Ascending aorta (tissue), 2 donors: ENCODE results near the gene DERL3. TPM values are rescaled to one million over a fixed set of nuclear protein-coding genes. Genes with fewer than 3 reads are reported as not detected.
A peak's percentile ranks its signal among the peaks of the same experiment; 100 is the strongest.

Source experiments
- DNase-seq, 2 donors: peaks; one replicate each; pipeline ENCODE4 v3.0.0-alpha.2; 2019; ENCODE audit warnings: low spot score in 2 of 2
- H3K27ac ChIP-seq, 2 donors: fragments of 200-600 bp; sonication (generic); one replicate each; pipeline ENCODE4 v1.5.1; 2016 to 2017; ENCODE audit warnings: mild to moderate bottlenecking in 1 of 2
- H3K27me3 ChIP-seq: fragments of 200-600 bp; sonication (generic); one replicate; pipeline ENCODE4 v1.5.1; 2017
- H3K36me3 ChIP-seq, 2 donors: fragments of 200-600 bp; sonication (generic); one replicate each; pipeline ENCODE4 v1.5.1; 2016
- H3K4me1 ChIP-seq, 2 donors: fragments of 200-600 bp; sonication (generic); one replicate each; pipeline ENCODE4 v1.5.1; 2016 to 2017; ENCODE audit warnings: mild to moderate bottlenecking in 1 of 2
- H3K4me3 ChIP-seq, 2 donors: fragments of 200-600 bp; sonication (generic); one replicate each; pipeline ENCODE4 v1.5.1; 2016 to 2017; ENCODE audit warnings: mild to moderate bottlenecking in 1 of 2
- H3K9me3 ChIP-seq, 2 donors: fragments of 200-600 bp; sonication (generic); one replicate each; pipeline ENCODE4 v1.5.1; 2016
- CTCF ChIP-seq, 3 experiments: fragments of 200-600 bp in 2 of 3; fragments of 450-650 bp in 1 of 3; sonication (generic) in 2 of 3; IDR thresholded peaks; one replicate each; pipeline ENCODE4 v1.5.1; 2016 to 2019; ENCODE audit warnings: antibody characterized with exemption in 3 of 3, mild to moderate bottlenecking in 1 of 3, moderate library complexity in 1 of 3
- intact Hi-C: fragments of 100-400 bp; cut with DNase I; formaldehyde crosslinking; loops from one replicate; pipeline ENCODE4 v1.15.1; 2023
- total RNA-seq: library from RNA; depleted of rRNA; stranded (reverse); fragments of >200 nt; gene quantifications from one replicate; pipeline ENCODE4 v1.1.0, GENCODE V29; 2016

Gene DERL3
- total RNA-seq, 1 donor from 2014 or later = 7.5 TPM

GRCh38 chr22:23827351-23827995 is 11.3 kb downstream of the DERL3 start:
- H3K36me3 ChIP-seq = peaks cover 44 to 57% of the 10 kb centered on the region in 2 donors
- H3K4me3 ChIP-seq = no peak overlapping the region
- no peak for DNase-seq
- no peak for TF ChIP-seq CTCF (IDR thresholded peaks at IDR 0.05)
- no peaks in the 10 kb centered on the region for H3K9me3 ChIP-seq
- no peaks in the 10 kb centered on the region for H3K4me1 ChIP-seq
- H3K27me3 ChIP-seq = no peaks in the 10 kb centered on the region
- intact Hi-C loops = no loop called here
- H3K27ac ChIP-seq = no peak overlapping the region

GRCh38 chr22:23826510-23827350 is 12.1 kb downstream of the DERL3 start:
- Histone ChIP-seq H3K4me3 (no peak overlapping the region), H3K9me3 (no peaks in the 10 kb centered on the region), H3K27me3 (no peaks in the 10 kb centered on the region), H3K36me3 (peaks cover 51 to 65% of the 10 kb centered on the region in 2 donors), H3K4me1 (no peaks in the 10 kb centered on the region), H3K27ac (peak overlapping the region; percentile 2 to 28)
- no peak for DNase-seq
- TF ChIP-seq CTCF (IDR thresholded peaks at IDR 0.05) = no peak
- intact Hi-C loops = no loop called here

GRCh38 chr22:23825246-23825905 is 13.4 kb downstream of the DERL3 start:
- Histone ChIP-seq H3K36me3 (peaks cover 62 to 74% of the 10 kb centered on the region in 2 donors), H3K4me1 (no peaks in the 10 kb centered on the region), H3K27me3 (no peaks in the 10 kb centered on the region), H3K4me3 (no peak overlapping the region), H3K27ac (peak overlapping the region in 1 of 2 donors; percentile 41), H3K9me3 (no peaks in the 10 kb centered on the region)
- intact Hi-C loops = no loop called here
- DNase-seq = peak in 1 of 2 donors; percentile 60
- TF ChIP-seq CTCF (IDR thresholded peaks at IDR 0.05) = no peak

- intact Hi-C loops = no loop called here
- Histone ChIP-seq H3K36me3 (peaks cover 69 to 80% of the 10 kb centered on the region in 2 donors), H3K4me3 (no peak overlapping the region), H3K4me1 (no peaks in the 10 kb centered on the region), H3K27me3 (no peaks in the 10 kb centered on the region), H3K27ac (peak overlapping the region in 1 of 2 donors; percentile 13), H3K9me3 (no peaks in the 10 kb centered on the region)
- no peak for TF ChIP-seq CTCF (IDR thresholded peaks at IDR 0.05)
- peak in 1 of 2 donors; percentile 31 for DNase-seq
Measured at GRCh38 chr22:23824476-23825245, 14.1 kb downstream of the DERL3 start.

- no peak for DNase-seq
- H3K4me1 ChIP-seq = no peaks in the 10 kb centered on the region
- intact Hi-C loops = no loop called here
- peaks cover 77 to 85% of the 10 kb centered on the region in 2 donors for H3K36me3 ChIP-seq
- no peak overlapping the region for H3K4me3 ChIP-seq
- H3K27ac ChIP-seq = no peak overlapping the region
- TF ChIP-seq CTCF (IDR thresholded peaks at IDR 0.05) = no peak
- H3K9me3 ChIP-seq = no peaks in the 10 kb centered on the region
- no peaks in the 10 kb centered on the region for H3K27me3 ChIP-seq
Measured at GRCh38 chr22:23823331-23823791, 15.4 kb downstream of the DERL3 start.
